ENCODE results near the gene MAPKAPK3. TPM values are rescaled to one million over a fixed set of nuclear protein-coding genes. Genes with fewer than 3 reads are reported as not detected.
"Not testable (repeated sequence)": the region's sequence is repeated elsewhere in the genome, so short reads cannot be mapped to it uniquely, and the experiment has no call there.

The MAPKAPK3 gene
- total RNA-seq, 4 donors from 2014 or later: 235 to 466 (median 387) TPM

DNA sequence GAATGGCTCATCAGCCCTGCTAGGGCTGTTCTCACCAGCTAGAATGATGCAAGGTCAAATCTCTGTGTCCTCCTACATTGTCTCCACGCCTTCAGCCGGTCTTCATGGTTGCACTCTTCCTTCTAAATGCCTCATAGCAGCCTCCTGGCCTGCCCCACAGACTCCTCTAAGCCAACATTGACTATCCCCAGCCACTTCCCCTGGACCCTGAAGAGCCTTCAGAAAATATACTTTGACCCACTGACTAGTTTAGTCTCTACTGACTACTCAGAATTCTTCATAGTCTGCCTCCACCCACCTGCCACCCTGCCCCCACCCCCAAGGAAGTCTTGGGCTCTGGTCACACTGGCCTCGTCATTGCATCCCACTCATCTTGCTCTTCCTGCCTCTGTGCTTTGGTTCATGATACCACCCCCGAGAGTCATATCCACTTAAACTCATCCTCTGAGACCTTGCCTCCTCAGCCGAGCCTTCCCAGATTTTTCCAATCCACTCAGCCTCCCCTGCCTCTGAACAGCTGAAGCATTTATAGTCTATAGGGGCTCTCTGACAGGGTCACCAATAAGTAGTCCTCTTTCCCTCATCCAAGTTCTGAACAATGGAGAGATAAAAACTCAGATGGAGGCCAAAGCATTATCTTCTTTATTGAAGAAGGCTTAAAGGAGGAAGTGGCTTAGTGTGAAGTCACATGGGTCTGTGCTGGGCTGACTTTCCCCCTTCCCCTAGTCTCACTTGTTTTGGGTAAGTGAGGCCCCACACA is 48.3 kb downstream of the MAPKAPK3 start:
- Histone ChIP-seq H3K27me3 (no peaks in the 10 kb centered on the region), H3K4me1 (no peaks in the 10 kb centered on the region), H3K36me3 (no peaks in the 10 kb centered on the region), H3K4me3 (no peak overlapping the region), H3K9me3 (no peaks in the 10 kb centered on the region), H3K27ac (no peak overlapping the region)
- TF ChIP-seq POLR2A (IDR thresholded peaks at IDR 0.05): no peak
- DNase-seq: no peak
- in situ Hi-C loops (cut with MboI; ENCODE audit: low sequenced_read_pairs in 4 of 4) (no loop called here), intact Hi-C loops (cut with DNase I; ENCODE audit: low total_unique reads) (no loop called here)
- no peak for ATAC-seq

GRCh38 chr3:50665841-50666115 is 48.8 kb downstream of the MAPKAPK3 start:
- H3K27me3 ChIP-seq; H3K4me3 ChIP-seq; ATAC-seq; H3K27ac ChIP-seq; H3K4me1 ChIP-seq; H3K36me3 ChIP-seq; H3K9me3 ChIP-seq; in situ Hi-C loops (cut with MboI; ENCODE audit: low sequenced_read_pairs in 4 of 4); DNase-seq; intact Hi-C loops (cut with DNase I; ENCODE audit: low total_unique reads): not testable (repeated sequence)

DNA sequence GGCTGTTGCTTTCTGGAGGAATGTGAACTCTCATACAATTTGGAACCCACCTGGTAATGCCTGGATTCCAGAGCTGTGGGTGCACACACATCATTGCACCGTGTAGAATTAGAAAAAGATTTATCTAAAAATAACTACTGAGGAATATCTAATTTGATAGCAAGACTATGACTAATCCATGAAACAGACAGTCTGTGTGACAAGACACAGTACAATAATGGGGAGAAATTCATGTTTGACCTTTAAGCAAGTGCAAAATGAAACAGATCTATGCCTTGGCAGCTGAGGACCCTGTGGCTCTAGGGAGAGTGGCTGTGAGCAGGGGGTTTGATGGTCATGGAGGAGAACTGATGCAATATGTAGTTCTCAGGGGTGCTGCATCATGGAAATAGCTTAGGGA is 49.9 kb downstream of the MAPKAPK3 start:
- H3K27ac ChIP-seq: no peak overlapping the region
- no peak overlapping the region for H3K4me3 ChIP-seq
- no peaks in the 10 kb centered on the region for H3K36me3 ChIP-seq
- ATAC-seq: no peak
- no peak for TF ChIP-seq POLR2A (IDR thresholded peaks at IDR 0.05)
- TF ChIP-seq, protein P1, sequence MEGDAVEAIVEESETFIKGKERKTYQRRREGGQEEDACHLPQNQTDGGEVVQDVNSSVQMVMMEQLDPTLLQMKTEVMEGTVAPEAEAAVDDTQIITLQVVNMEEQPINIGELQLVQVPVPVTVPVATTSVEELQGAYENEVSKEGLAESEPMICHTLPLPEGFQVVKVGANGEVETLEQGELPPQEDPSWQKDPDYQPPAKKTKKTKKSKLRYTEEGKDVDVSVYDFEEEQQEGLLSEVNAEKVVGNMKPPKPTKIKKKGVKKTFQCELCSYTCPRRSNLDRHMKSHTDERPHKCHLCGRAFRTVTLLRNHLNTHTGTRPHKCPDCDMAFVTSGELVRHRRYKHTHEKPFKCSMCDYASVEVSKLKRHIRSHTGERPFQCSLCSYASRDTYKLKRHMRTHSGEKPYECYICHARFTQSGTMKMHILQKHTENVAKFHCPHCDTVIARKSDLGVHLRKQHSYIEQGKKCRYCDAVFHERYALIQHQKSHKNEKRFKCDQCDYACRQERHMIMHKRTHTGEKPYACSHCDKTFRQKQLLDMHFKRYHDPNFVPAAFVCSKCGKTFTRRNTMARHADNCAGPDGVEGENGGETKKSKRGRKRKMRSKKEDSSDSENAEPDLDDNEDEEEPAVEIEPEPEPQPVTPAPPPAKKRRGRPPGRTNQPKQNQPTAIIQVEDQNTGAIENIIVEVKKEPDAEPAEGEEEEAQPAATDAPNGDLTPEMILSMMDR (IDR thresholded peaks at IDR 0.05 in 4 of 5, conservative IDR thresholded peaks at IDR 0.05 in 1 of 5): no peak
- no peaks in the 10 kb centered on the region for H3K9me3 ChIP-seq
- intact Hi-C loops (cut with DNase I; ENCODE audit: low total_unique reads): no loop called here
- no peak for DNase-seq
- H3K27me3 ChIP-seq: no peaks in the 10 kb centered on the region
- in situ Hi-C loops (cut with MboI; ENCODE audit: low sequenced_read_pairs in 4 of 4): no loop called here
- H3K4me1 ChIP-seq: no peaks in the 10 kb centered on the region

DNA sequence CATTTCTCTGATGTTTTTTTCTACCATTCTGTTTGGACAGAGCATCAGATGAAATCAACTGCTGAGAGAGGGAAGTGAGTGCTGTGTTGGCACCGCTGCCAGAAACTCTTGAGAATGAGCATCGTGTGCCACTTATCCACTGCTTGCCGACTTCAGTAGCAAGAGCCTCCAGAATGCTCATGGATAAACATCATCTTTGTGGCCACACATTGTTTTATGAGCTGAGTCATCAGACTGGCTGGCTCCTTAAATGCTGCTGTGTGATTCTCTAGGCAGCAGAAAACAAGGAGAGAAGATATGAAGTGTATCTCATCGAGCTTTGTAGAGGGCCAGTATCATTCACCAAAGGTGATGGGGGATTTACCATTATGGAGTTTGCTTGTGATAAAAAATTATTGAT is 54.4 kb downstream of the MAPKAPK3 start:
- Histone ChIP-seq H3K27me3 (peaks cover 3 to 7% (median 4%) of the 10 kb centered on the region in 3 donors), H3K4me3 (no peak overlapping the region), H3K9me3 (no peaks in the 10 kb centered on the region), H3K27ac (no peak overlapping the region), H3K36me3 (no peaks in the 10 kb centered on the region), H3K4me1 (peaks cover 3 to 4% of the 10 kb centered on the region in 2 donors)
- intact Hi-C loops (cut with DNase I; ENCODE audit: low total_unique reads): loop anchor here (10.0 kb wide), 1 partner anchor 107 kb away; the partner anchor contains the start of genes C3orf18 and HEMK1
- no peak for ATAC-seq
- in situ Hi-C loops (cut with MboI; ENCODE audit: low sequenced_read_pairs in 4 of 4): no loop called here
- DNase-seq: no peak
- TF ChIP-seq, protein P1 (IDR thresholded peaks at IDR 0.05 in 4 of 5, conservative IDR thresholded peaks at IDR 0.05 in 1 of 5): no peak
- TF ChIP-seq POLR2A (IDR thresholded peaks at IDR 0.05): no peak

GRCh38 chr3:50672656-50673055 is 55.7 kb downstream of the MAPKAPK3 start:
- TF ChIP-seq POLR2A (IDR thresholded peaks at IDR 0.05): no peak
- TF ChIP-seq, protein P1 (IDR thresholded peaks at IDR 0.05 in 4 of 5, conservative IDR thresholded peaks at IDR 0.05 in 1 of 5): no peak
- in situ Hi-C loops (cut with MboI; ENCODE audit: low sequenced_read_pairs in 4 of 4) (no loop called here), intact Hi-C loops (cut with DNase I; ENCODE audit: low total_unique reads) (loop anchor here (10.0 kb wide), 1 partner anchor 108 kb away; the partner anchor contains the start of genes C3orf18 and HEMK1)
- no peak for ATAC-seq
- H3K27me3 ChIP-seq: peaks cover 13 to 19% (median 18%) of the 10 kb centered on the region in 3 donors
- H3K4me3 ChIP-seq: no peak overlapping the region
- H3K36me3 ChIP-seq: no peaks in the 10 kb centered on the region
- no peak overlapping the region for H3K27ac ChIP-seq
- no peak for DNase-seq
- H3K4me1 ChIP-seq: peaks cover 3 to 4% of the 10 kb centered on the region in 2 donors
- H3K9me3 ChIP-seq: no peaks in the 10 kb centered on the region
